PFSK-1 (cell line): ENCODE measurements around the gene FGF14.

Experiments
- FOXP2 ChIP-seq: optimal IDR thresholded peaks from 2 replicates; pipeline ENCODE3; 2011; ENCODE audit warnings: borderline replicate concordance, control low read depth, inconsistent platforms; ENCODE audit not compliant: insufficient read depth; ENCODE audit errors: extremely low read length, extremely low read depth
- POLR2AphosphoS5 ChIP-seq: IDR thresholded peaks from 2 replicates; pipeline ENCODE4 v1.6.1; 2012; ENCODE audit warnings: low read depth, mild to moderate bottlenecking, control low read depth, low read length, moderate library complexity
- REST ChIP-seq, 2 experiments: IDR thresholded peaks; 2 replicates each; pipeline versions ENCODE4 v1.6.1 to v1.8.0; 2011 to 2012; ENCODE audit warnings: low read depth in 2 of 2, low read length in 2 of 2, control low read depth in 1 of 2, inconsistent platforms in 1 of 2, mild to moderate bottlenecking in 1 of 2, moderate library complexity in 1 of 2; ENCODE audit not compliant: insufficient read depth in 1 of 2
- SIN3A ChIP-seq: IDR thresholded peaks from 2 replicates; pipeline ENCODE4 v1.6.1; 2012; ENCODE audit warnings: mild to moderate bottlenecking, low read length, moderate library complexity, borderline replicate concordance; ENCODE audit not compliant: insufficient read depth
- TAF1 ChIP-seq: IDR thresholded peaks from 2 replicates; pipeline ENCODE4 v1.6.1; 2012; ENCODE audit warnings: low read length, control low read depth, borderline replicate concordance; ENCODE audit not compliant: insufficient read depth

The FGF14 gene

GRCh38 chr13:102300379-102300778 lies 101.5 kb downstream of the FGF14 start:
- TF ChIP-seq POLR2AphosphoS5 (no peak), SIN3A (no peak), FOXP2 (no peak), TAF1 (no peak), REST (IDR thresholded peaks at IDR 0.05; ENCODE audit: insufficient read depth in 1 of 2, low read depth in 2 of 2, low read length in 2 of 2) (no peak)

GRCh38 chr13:102299366-102299765 lies 102.5 kb downstream of the FGF14 start:
- no peak for TF ChIP-seq REST (IDR thresholded peaks at IDR 0.05; ENCODE audit: insufficient read depth in 1 of 2, low read depth in 2 of 2, low read length in 2 of 2)
- no peak for TF ChIP-seq TAF1
- no peak for TF ChIP-seq POLR2AphosphoS5
- no peak for TF ChIP-seq FOXP2
- no peak for TF ChIP-seq SIN3A

GRCh38 chr13:102298051-102298450 lies 103.8 kb downstream of the FGF14 start:
- no peak for TF ChIP-seq POLR2AphosphoS5
- no peak for TF ChIP-seq REST (IDR thresholded peaks at IDR 0.05; ENCODE audit: insufficient read depth in 1 of 2, low read depth in 2 of 2, low read length in 2 of 2)
- no peak for TF ChIP-seq FOXP2
- TF ChIP-seq SIN3A, result no peak
- TF ChIP-seq TAF1, result no peak

- TF ChIP-seq REST (IDR thresholded peaks at IDR 0.05; ENCODE audit: insufficient read depth in 1 of 2, low read depth in 2 of 2, low read length in 2 of 2) (no peak), POLR2AphosphoS5 (no peak), SIN3A (no peak)
These were observed 106.4 kb downstream of the FGF14 start for GRCh38 chr13:102295316-102296048.
